ENCODE data around the gene ZAP70.

Gene ZAP70

GRCh38 chr2:97735161-97735561, 21.8 kb downstream of the ZAP70 start:
- no peak for ATAC-seq

GRCh38 chr2:97736185-97736584, 22.8 kb downstream of the ZAP70 start:
- ATAC-seq: no peak

GRCh38 chr2:97736608-97737330, 23.4 kb downstream of the ZAP70 start:
- ATAC-seq: no peak

DNA sequence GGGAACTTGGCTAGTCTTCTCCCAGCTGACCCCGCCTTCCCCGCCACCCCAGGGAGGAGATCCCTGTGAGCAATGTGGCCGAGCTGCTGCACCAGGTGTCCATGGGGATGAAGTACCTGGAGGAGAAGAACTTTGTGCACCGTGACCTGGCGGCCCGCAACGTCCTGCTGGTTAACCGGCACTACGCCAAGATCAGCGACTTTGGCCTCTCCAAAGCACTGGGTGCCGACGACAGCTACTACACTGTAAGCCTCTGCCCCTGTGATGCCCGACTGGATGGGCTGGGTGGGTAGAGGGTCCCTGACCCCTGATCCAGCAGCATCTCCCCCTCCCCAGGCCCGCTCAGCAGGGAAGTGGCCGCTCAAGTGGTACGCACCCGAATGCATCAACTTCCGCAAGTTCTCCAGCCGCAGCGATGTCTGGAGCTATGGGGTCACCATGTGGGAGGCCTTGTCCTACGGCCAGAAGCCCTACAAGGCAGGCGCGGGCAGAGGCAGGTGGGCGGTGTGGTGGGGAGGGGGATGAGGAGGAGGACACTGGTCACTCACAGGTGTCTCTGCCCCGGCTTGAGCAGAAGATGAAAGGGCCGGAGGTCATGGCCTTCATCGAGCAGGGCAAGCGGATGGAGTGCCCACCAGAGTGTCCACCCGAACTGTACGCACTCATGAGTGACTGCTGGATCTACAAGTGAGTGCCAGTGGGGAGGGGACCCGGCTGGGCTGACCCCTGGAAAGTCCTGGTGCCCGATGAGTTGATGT, 24.2 kb downstream of the ZAP70 start:
- no peak for ATAC-seq

- ATAC-seq: no peak
Observed at GRCh38 chr2:97738179-97739019, 25.0 kb downstream of the ZAP70 start.

DNA sequence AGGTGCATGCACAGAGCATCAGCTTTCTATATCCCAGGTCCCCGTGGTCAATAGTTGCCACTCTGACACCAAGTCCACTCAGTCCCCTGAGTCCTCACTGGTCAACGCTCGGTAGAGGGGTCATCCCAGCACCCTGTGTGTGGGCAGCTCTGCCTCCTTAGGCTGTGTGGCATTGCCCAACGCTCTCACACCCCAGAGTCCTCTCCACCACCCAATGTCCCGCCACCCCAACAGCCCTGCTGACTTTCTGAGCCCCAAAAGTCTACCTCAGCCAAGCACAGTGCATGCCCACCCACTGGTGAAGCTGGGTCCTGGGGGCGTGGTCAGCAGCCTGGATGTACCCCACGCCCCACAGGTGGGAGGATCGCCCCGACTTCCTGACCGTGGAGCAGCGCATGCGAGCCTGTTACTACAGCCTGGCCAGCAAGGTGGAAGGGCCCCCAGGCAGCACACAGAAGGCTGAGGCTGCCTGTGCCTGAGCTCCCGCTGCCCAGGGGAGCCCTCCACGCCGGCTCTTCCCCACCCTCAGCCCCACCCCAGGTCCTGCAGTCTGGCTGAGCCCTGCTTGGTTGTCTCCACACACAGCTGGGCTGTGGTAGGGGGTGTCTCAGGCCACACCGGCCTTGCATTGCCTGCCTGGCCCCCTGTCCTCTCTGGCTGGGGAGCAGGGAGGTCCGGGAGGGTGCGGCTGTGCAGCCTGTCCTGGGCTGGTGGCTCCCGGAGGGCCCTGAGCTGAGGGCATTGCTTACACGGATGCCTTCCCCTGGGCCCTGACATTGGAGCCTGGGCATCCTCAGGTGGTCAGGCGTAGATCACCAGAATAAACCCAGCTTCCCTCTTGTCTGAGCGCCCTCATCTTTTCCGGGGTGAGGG, 25.9 kb downstream of the ZAP70 start:
- no peak for ATAC-seq

GRCh38 chr2:97739893-97740245, 26.5 kb downstream of the ZAP70 start:
- ATAC-seq: no peak

GRCh38 chr2:97740590-97741182, 27.3 kb downstream of the ZAP70 start:
- ATAC-seq: no peak

GRCh38 chr2:97741251-97741650, 27.9 kb downstream of the ZAP70 start:
- no peak for ATAC-seq

DNA sequence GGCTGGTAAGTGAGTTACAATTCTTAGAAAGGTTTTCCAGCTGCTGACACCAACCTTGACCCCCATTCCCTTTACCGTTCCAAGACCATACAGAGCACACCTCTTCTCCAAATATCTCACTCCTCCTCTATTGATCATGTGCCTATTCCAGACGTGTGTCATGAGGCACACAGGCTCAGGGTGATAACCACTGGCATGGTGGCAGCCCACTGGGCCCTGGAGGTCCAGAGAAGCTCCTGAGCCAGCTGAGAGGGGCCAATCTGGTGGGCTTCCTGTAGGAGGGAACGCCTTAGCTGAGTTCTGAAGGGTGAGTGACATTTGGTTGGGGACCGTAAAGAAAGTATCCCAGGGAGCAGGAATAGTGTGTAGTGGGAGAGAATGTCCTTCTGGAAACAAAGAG, 28.3 kb downstream of the ZAP70 start:
- ATAC-seq: no peak

GRCh38 chr2:97742381-97742847, 29.0 kb downstream of the ZAP70 start:
- peak; percentile 34 to 48 for ATAC-seq

DNA sequence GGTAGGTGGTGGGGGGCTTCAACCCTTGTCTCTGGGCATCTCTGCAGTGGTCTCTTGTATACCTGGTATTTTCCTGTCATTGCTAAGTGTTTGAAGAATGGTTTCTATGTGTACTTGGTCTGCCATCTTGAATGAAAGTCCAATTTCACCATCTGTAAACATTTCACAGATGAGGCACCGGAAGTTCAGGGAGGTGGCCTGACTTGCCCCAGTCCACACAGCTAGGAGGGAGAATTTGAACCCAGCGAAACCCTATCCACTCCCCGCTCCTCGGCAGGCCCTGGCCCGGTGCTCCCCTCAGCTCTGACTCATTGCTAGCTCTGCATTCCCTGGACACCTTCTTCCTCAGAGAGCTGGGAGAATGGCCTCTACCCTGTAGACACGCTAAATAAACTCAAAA, 30.5 kb downstream of the ZAP70 start:
- no peak for ATAC-seq

DNA sequence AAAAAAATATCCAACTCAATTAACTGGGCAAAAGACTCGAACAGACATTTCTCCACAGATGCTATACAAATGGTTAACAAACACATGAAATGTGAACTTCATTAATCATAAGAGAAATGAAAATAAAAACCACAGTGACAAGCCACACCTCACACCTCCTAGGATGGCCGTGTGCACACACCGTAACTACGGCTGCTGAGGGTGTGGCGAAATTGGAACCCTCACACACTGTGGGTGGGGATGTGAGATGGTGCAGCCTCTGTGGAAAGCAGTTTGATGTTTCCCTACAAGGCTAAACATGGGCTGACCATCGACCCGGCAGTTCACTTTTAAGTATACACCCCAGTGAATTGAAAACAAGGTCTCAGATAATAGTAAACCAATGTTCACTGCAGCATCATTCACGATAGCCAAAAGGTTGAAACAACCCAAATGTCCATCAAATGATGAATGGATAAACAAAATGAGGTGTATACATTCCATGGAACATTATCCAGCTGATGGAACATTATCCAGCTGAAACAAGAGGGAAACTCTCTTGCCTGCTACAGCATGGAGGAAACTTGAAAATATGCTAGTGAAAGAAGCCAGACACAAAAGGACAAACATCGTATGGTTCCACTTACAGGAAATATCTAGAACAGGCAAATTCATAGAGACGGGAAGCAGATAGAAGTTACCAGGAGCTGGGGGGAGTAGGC, 32.2 kb downstream of the ZAP70 start:
- peak; percentile 93 to 97 for ATAC-seq

- no peak for ATAC-seq
Observed at GRCh38 chr2:97747285-97747684, 33.9 kb downstream of the ZAP70 start.

GRCh38 chr2:97747716-97748115, 34.3 kb downstream of the ZAP70 start:
- no peak for ATAC-seq

DNA sequence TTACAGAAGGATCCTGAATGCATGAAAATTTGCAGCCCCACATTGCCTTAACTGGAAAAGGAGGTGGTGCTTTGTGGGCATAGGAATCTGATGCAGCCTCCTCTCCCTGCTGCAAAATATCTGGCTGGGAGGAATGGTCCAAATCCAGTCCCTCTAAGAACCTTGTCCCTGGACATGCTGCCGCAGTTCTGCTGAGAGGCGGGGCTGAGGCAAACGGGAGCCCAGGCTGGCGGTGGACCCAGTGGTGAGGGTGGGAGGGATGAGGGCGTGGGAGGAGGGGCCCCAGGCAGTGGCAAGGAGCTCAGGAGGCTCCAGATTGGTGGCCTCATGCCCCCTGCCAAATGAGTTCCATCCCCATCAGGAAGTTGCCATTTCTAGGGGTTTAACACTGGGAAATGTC, 36.2 kb downstream of the ZAP70 start:
- no peak for ATAC-seq

DNA sequence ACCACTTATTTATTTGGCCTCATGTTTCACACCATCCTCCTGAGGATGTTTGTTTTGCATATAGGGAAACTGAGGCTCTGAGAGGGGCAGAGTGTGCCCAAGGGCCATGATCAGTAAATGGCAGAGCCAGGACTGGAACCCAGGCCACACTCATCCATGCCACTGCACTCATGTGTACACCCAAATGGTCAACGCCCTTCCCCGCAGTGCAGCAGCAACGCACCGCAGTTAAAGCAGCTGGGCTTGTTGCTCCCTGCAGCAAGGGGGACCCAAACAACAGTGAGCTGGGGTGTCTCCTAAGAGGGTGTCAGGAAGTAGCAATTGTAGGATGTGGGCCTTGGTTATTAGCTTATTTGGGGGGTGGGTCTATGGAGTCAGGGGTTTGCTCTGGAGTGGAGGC, 36.6 kb downstream of the ZAP70 start:
- no peak for ATAC-seq

DNA sequence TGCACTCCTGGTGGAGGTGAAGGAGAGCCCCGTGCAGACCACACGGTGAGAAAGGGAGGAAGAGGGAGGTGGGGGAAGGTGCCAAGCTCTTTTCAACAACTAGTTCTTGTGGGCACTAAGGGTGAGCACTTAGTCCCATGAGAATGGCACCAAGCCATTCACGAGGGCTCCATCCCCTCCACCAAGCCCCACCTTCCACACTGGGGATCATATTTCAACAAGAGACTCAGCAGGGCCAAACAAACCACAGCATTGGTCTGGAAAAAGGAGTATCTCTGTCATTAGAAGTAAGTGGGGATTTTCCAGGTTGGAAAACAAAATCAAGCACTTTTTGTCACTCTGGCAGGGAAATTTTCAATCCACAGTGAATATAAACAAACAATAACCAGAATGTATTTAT, 38.4 kb downstream of the ZAP70 start:
- ATAC-seq: no peak

DNA sequence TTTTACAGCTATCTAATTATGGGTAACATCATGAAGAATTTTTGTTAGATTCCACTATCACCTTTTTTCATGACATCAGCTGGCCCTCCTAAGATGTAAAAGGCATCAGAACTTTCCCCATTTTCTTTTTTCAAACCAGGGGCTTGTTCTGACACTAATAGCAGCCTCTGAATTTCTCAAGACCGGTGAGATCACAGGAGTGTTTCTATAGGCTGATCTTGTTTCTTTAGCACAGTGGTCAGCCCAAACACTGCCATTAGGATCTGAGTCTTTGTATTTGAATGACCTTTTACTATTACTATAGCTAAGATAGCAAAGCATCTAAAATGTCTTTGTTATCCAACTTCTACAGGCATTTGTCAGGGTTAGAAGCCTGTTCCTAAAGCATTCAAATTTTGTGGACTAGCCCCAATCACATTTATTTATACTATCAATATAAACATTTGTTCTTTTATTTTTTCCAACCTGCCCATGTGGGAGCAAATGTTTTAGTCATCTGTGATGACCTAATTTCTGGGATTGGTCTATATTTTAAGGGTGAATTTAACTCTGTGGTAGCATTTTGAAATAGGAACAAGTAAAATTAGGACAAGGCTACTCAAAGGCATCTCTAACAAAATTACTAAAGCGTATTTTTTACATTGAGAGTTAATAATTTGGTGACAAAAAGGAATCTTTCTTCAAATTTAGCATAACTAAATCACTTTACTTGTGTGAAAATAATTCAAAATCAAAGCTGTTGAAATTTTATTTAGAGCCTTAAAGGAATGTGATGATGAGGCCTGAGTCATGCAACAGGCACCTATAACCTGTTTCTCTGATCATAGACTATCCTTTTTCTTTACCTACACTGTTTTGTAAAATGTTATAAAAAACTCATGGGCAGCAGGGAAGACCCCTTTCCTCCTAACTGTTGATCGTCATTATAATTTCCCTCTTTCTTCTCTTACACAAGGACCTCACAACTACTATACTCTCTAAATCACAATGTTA, 39.3 kb downstream of the ZAP70 start:
- ATAC-seq: no peak

Measured in activated CD4-positive, CD25-positive, alpha-beta regulatory T cell treated with anti-CD3 and anti-CD28 coated beads, Interleukin-2, amount 50 U/mL, for 24 hours (primary cell).